Skin of body (tissue), 2 donors: ENCODE results near the gene MXI1. TPM values are rescaled to one million over a fixed set of nuclear protein-coding genes. Genes with fewer than 3 reads are reported as not detected.
"Not testable (repeated sequence)": the region's sequence is repeated elsewhere in the genome, so short reads cannot be mapped to it uniquely, and the experiment has no call there.

Experiments
- DNase-seq: peaks from one replicate; lab custom pipeline; 2025; lab: John Stamatoyannopoulos, UW
- total RNA-seq: library from RNA; depleted of rRNA; stranded (reverse); fragments of >200 nt; gene quantifications from one replicate; pipeline ENCODE4 v1.2.3, GENCODE V29; 2014

Gene MXI1
- total RNA-seq, 1 donor from 2014 or later, result 44.5 TPM

DNA sequence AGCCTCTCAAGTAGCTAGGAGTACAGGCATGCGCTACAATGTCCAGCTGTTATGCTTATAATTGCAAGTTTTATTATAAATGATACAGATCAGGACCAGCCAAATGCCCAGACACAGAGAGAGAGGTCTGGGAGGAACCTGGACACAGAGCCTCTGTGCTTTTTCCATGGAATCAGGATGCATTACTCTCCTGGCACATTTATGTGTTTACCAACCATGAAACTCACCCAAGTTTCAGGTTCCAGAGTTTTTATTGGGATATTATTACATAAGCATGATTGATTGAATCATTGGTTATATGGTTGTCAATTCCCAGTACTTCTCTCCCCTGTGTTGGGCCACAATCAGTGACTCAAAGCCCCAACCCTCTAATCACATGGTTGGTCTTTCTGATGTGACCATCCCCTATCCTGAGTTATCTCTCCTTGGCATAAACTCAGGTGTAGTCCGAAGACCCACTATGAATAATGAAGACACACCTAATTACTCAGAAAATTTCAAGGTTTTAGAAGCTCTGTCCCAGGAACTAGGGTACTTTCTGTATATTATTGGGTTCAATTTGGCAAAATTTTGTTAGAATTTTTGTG is 30.6 kb downstream of the MXI1 start:
- DNase-seq, result no peak

DNA sequence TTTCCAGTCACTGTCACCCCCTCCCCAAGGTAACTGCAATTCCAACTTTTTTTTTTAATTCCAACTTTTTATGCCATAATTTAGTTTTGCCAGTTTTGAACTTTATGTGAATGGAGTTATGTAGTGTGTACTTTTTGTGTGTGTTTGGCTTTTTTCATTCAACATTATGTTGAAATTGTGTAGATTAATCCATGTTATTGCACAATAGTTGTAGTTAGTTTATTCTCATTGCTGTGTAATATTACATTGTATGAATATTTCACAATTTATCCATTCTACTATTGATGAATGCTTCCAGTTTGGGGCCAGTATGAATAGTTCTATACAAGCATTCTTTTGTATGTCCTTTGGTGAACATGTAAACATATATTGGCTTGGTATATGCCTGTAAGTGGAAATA is 32.5 kb downstream of the MXI1 start:
- DNase-seq, result no peak

DNA sequence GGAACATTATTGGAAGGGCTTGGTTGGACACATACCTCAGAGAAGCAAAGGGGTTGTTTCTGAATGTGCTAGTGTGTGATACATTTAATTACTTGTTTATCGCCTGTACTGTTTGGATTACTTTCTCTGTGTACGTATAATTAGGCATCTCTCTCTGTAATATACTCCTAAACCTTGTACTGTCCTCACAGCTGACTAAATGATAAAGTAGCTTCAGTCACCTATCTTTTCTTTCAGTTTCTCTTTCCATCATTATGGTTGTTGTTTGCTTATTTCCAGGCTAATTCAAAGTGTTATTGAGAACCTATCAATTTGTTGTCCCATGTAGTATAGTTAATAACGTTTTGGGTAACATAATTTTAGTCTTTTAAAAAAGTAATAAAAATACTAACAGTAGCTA is 34.0 kb downstream of the MXI1 start:
- no peak for DNase-seq

DNA sequence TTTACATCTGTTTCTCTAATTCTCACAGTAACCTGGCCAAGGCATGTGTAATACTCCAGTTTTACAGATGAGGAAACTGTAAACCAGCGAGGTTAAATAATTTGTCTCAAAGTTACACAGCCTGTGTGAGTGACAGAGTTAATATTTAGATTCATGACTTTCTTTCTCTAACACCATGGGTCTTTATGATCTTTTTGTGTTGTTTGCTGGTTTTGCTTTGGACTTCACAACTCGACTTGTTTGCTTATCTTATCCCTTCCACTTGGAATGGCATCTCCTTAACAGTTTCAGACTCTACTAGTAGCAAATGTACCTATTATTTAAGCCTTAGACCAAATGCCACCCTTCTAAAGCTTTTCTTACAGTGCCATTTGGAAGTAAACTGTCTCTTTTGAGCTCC is 34.4 kb downstream of the MXI1 start:
- no peak for DNase-seq

DNA sequence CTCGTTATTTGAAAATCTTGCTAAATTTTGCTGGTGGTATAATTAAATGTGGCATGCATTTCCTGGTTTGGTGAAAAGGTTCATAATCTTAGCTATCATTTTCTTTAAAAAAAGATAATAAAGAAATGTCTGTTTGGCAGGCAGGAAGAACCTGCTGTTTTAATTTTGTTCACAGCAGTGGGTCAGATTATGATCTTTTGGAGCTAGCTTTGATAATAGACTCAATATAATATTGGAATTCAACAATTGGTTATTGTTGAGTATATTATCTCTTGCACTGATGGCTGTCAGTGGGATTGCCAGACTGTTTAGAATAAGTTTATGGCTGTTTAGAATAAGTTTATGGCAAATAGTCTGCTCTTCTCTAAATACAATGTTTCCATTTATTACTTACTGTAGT is 35.1 kb downstream of the MXI1 start:
- no peak for DNase-seq

DNA sequence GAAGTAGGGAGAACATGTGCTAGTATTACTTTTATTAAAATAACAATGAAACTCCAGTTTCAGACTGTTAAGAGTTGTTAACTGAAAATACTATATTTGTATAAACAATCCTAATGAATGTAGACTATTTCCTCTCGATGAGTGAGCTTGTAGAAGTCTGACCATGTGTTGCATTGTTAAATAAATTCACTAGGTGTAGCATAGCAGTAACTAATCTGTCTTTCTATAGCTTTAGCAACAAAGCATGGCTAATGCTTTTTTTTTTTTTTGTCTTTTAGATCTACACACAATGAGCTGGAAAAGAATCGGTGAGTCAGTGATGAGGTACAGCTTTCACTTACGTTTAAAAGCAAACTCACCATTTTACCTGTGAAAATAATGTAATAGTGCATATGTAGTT is 37.1 kb downstream of the MXI1 start:
- no peak for DNase-seq

DNA sequence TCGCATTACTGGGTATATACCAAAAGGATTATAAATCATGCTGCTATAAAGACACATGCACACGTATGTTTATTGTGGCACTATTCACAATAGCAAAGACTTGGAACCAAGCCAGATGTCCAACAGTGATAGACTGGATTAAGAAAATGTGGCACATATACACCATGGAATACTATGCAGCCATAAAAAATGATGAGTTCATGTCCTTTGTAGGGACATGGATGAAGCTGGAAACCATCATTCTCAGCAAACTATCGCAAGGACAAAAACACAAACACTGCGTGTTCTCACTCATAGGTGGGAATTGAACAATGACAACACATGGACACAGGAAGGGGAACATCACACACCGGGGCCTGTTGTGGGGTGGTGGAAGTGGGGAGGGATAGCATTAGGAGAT is 40.4 kb downstream of the MXI1 start:
- DNase-seq, result not testable (repeated sequence)

DNA sequence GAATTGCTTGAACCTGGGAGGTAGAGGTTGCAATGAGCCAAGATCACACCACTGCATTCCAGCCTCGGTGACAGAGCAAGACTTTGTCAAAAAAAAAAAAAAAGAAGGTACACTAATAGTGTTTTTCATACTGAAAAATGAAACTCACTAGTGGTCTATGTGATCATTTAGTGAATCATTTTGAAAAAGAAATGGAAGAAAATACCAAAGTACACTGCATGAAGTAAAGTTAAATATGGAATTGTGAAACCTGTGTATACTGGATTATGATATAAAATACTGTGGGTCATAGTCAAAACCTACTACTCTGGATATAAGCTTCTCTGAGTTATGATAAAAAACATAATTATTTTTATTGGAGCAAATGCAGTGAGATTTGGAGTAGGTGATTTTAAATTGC is 42.1 kb downstream of the MXI1 start:
- not testable (repeated sequence) for DNase-seq

DNA sequence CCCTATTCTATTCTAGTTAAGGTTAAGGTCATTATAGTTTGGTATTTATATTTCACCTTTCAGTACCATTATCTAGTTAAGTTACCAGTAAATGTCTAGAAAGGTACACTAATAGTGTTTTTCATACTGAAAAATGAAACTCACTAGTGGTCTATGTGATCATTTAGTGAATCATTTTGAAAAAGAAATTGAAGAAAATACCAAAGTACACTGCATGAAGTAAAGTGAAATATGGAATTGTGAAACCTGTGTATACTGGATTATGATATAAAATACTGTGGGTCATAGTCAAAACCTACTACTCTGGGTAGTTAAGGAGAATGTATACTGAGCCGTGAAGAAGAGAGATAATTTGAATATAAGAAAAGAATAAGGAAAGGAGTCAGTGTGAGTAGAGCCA is 44.0 kb downstream of the MXI1 start:
- not testable (repeated sequence) for DNase-seq

DNA sequence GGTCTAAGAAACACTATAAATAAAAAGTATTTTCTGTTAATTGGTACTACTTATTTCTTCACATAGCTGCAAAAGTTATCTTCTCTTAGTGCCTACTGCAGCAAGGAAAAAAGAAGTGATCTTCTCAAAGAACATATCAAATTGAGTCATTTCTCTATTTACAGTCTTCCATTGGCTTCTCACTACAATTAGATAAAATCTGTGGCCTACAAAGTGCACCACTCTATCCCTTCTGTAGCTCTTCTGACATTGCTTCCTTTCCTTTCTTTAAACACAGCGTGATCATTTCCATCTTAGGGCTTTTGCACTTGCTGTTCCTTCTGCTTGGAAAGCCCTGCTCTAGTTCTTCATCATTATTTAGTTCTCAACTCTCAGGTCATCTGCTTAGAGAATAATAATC is 44.7 kb downstream of the MXI1 start:
- DNase-seq, result no peak

DNA sequence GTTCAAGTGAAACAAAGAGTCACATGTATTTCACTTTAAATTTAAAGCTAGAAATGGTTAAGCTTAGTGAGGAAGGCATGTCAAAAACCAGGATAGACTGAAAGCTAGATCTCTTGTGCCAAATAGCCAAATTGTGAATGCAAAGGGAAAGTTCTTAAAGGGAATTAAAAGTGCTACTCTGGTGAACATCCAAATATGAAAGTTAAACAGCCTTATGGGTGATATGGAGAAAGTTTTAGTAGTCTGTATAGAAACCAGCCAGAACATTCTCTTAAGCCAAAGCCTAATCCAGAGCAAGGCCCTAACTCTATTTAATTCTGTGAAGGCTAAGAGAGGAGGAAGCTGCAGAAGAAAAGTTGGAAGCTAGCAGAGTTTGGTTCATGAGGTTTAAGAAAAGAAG is 47.1 kb downstream of the MXI1 start:
- DNase-seq, result no peak

DNA sequence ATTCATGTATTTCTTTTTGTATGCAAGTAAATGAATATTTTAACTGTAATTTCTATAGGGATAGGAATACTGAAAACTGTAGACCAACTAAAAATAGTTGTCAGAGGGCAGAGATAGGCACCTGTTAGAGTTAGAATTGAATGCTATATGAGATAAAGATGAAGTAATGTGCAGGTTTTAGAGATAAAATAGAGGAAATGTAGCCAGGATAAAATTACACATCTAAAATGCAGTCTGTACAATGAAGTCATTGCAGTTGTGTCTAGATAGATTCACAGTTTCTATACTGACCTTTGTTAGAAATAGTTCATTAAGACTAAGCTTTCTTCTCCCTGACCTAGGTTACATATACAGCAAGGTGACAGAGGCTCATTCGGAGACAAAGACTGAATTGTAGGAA is 51.1 kb downstream of the MXI1 start:
- DNase-seq, result no peak

DNA sequence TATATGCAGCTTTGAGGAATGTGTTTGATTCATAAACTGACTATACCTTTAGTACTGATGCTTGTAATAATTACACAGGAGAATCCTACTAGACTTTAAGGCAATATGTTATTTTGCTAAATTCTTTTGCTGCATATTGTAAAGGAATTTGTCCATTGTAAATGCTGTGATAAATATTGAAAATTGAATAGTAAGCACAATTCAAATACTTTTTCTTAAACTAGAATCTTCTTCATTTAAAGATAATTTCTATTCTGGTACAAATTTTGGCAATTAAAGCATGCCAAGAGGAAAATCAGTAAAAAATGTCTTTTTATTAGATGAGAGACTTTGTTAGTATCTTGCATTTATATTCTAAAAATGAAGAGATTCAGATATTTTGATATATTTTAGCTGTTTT is 51.9 kb downstream of the MXI1 start:
- DNase-seq, result no peak

DNA sequence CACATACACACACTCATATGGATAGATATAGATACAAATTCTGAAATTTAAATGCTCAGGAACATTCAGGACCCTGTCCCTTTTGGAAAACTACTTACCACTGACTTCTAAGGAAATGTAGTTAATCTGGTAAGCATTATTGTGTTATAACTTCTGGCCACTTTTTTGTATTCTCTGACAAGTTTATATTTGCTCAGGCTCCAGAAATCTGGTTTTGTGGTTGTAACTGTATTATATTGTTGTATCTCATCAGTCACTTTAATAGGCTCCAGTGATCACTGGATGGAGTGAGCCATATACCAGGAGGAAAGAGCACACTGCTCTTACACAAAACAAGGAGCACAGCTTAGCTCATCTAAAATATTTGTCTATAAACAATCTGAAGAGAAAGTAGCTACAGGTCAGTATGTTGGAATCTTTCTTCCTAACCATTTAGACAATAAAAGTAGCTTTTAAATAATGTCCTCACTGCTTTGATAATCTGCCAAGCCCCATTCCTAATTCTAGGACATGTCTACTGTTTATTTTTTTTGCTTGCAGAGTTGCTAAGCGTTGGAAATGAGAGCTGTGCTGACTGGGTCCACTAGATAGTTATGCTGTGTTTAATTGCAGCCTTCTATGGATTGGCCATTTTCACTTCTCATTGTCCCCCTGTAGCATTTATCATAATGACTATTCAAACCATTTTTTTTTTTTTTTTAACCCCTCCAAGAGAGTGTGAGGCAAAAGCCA is 53.5 kb downstream of the MXI1 start:
- no peak for DNase-seq

DNA sequence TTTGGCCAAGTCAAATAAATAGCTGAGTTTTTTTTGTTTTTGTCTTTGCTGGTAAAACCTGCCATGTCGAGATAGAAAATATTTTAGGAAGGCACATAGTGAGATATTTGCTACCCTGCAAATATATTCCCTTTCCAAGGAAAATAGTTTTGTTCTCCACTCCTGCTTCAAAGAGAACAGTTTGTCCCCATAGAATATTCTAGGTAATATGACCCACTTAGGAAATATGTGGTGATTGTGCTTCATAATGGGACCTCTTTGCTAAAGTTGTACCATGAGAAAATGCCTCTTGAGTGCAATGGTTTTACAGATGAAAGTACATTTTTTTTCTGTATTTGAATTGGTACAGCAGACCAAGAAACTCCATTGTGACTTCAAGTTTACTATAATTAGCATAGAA is 55.8 kb downstream of the MXI1 start:
- no peak for DNase-seq

DNA sequence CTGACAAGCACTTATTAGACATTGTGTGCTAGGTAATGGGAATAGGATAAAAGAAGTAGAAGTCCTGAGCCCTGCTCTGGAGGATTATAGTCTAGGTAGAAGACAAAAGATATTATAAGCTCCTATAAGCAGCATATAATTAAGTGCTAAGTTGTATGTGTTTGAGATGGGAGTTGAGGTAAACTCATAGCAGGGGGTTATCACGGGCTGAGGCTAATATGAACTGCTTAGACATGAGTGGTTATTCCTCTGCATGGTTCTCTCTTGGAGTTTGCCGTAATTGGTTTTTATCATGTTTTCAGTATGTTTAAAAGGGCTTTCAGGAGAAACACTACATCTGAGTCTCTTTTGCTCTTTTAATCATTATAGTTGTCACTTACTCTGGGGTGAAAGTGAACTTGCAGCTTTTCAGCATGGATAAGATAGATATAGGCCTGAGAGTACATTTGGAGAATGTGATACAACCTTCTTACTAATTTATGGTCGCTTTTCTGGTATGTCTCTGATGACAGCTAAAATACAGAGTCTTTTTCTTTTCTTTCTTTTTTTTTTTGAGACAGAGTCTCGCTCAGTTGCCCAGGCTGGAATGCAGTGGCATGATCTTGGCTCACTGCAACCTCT is 58.3 kb downstream of the MXI1 start:
- no peak for DNase-seq

DNA sequence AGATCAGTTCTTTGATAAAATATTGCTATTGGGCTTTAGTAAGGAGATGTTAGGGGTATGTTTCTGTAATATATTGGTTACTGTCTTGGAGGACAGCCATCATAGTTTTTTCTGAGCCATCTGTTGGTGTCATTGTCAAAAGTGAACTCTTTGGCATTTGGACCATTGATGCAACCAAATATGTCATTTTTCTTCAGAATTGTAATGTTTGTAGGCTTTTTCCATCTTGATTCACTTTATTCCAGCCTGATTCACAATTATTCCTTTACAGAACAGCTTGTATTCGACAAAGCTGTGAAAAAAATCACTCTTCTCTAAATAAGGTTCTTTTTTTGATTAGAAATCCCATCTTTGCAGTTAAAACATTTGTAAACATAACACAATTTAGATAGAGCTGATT is 59.9 kb downstream of the MXI1 start:
- DNase-seq, result peak; percentile 15

DNA sequence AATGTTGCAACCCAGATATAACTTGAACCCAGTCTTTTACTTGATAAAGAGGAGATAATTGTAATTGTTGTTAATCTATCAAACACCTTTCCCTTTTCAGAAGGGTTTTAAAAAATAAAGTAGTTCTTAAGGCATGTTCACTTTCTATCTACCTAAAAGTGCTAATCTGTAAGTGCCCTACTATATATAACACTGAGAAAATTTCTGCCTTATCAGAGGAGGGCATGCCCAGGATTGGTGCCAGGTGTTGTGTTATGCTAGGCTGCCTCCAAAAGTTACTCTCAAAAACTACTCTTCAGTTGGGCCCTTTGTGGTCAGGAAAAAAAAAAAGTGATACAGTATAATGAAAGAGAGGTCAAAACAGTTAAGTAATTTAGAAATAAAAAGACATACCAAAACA is 61.0 kb downstream of the MXI1 start:
- no peak for DNase-seq

DNA sequence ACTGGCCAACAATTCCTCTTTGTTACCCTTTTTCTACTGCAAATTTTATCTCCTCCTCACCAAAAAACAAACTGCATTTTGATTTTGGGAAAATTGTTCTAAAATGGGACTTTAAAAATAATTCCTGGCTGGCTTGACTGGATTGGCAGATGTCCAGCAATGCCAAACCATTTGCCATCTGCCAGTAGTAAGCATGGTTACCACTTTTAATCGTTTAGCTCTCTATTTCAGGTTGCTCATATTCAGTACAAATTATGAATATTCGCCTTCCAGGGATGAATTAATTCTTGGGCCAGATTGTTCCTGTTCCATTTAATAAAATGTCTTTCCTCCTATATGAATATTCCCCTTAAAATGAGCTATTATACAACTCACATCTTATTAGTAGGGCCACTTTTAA is 61.6 kb downstream of the MXI1 start:
- DNase-seq, result no peak

DNA sequence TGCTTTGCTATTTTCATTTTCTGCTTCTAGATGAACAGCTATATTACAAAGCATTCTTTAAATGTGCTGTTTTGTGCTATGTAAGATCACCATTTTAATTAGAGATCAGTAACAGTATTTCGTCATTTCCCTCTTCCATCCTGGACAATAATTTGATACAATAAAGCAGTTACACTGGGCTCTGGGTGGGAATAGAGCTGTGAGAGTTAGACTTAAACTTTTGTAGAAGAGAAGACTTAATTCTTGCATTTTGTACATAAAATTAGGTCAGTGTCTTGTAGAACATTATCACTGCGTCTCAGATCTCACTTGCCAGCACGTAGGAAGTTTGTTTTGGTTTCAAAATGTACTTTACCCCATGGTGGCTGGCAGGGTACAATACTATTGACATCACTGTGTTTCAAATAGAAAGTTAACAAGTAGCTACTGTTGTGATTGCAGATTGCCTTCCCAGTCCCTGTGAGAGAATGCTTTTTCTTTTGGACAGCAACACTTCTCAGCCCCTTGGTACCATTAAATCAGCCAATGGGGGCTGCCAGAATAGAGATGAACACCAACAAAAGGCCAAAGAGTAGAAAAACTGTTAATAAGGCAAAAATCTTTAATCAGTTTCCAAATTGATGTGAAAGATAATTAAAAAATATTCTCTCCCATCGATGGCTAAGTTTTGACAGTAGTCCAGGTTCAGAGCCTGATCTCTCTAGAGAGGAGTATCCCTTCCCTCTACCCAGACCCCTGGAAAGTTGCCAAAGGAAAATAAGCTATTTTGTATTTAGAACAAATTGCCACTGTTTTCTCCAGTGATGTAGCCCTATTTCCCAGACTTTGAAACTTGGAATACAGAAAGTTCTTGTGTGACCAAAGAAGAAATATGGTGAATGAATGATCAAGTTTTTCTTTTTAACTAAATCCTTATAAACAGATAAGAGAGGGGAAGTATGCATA is 62.2 kb downstream of the MXI1 start:
- peak; percentile 21 for DNase-seq

DNA sequence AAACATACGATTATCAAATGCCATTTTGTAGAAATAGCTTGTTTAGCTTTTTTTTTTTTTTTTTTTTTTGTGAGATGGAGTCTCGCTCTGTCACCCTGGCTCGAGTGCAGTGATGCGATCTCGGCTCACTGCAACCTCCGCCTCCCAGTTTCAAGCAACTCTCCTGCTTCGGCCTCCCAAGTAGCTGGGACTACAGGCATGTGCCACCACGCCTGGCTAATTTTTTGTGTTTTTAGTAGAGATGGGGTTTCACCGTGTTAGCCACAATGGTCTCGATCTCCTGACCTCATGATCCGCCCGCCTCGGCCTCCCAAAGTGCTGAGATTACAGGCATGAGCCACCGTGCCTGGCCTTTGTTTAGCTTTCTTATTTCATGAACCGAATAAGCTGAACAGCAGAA is 65.6 kb downstream of the MXI1 start:
- not testable (repeated sequence) for DNase-seq

DNA sequence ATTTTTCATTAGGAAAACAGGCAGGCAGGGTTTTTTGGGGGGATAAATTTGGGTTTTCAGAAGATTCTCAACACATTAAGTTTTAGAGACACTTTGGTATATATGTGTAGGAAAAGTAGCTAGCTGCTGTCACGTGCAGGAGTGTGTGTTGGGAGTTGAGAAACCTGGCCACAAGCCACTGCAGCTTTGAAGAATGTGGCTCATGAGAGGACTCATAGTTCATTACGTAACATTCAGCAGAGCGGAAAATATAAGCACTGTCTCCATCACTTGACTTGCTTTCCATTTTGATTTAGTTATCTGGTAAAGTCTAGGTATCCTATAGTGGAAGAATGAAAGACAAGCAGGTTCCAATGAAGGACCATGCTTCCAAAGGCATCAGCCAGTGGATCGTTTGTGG is 66.1 kb downstream of the MXI1 start:
- peak; percentile 62 for DNase-seq
